ENCODE results near the gene SLC34A1. TPM values are rescaled to one million over a fixed set of nuclear protein-coding genes. Genes with fewer than 3 reads are reported as not detected.

Gene SLC34A1
- total and polyA plus RNA-seq, 8 donors: 0.10 TPM; not detected in 7

GRCh38 chr5:177377851-177378776 lies 6.1 kb upstream of the SLC34A1 start:
- Histone ChIP-seq H3K4me1 (peaks cover 9 to 20% (median 18%) of the 10 kb centered on the region in 4 donors), H3K36me3 (peaks cover 0 to under 1% (median 0%) of the 10 kb centered on the region in 4 donors), H3K9me3 (no peaks in the 10 kb centered on the region), H3K4me3 (no peak overlapping the region), H3K27ac (no peak overlapping the region), H3K27me3 (no peaks in the 10 kb centered on the region)
- no peak for TF ChIP-seq POLR2A (IDR thresholded peaks at IDR 0.05)
- TF ChIP-seq POLR2AphosphoS5 (IDR thresholded peaks at IDR 0.05): no peak
- no peak for TF ChIP-seq CTCF (IDR thresholded peaks at IDR 0.05)
- no peak for TF ChIP-seq EP300 (IDR thresholded peaks at IDR 0.05)
- intact Hi-C loops (cut with DNase I; ENCODE audit: low total_unique reads): loop anchor here (10.0 kb wide), 1 partner anchor 53 kb away; no protein-coding TSS in a partner anchor
- DNase-seq: no peak
- WGBS, 5 donors: 86 to 93% (median 92%) methylated on average over 8 of the region's 8 CpGs

GRCh38 chr5:177378884-177379883 lies 5.0 kb upstream of the SLC34A1 start:
- no peak for DNase-seq
- no peak for TF ChIP-seq POLR2AphosphoS5 (IDR thresholded peaks at IDR 0.05)
- TF ChIP-seq CTCF (IDR thresholded peaks at IDR 0.05): no peak
- TF ChIP-seq EP300 (IDR thresholded peaks at IDR 0.05): no peak
- TF ChIP-seq POLR2A (IDR thresholded peaks at IDR 0.05): no peak
- no peaks in the 10 kb centered on the region for H3K9me3 ChIP-seq
- H3K36me3 ChIP-seq: no peaks in the 10 kb centered on the region
- WGBS, 5 donors: 56 to 65% (median 59%) methylated on average over 15 of the region's 15 CpGs
- no peak overlapping the region for H3K4me3 ChIP-seq
- H3K4me1 ChIP-seq: peaks cover 9 to 20% (median 18%) of the 10 kb centered on the region in 4 donors
- H3K27me3 ChIP-seq: peaks cover 0 to 5% (median 0%) of the 10 kb centered on the region in 3 donors
- H3K27ac ChIP-seq: peak overlapping the region in 1 of 5 donors; percentile 15
- intact Hi-C loops (cut with DNase I; ENCODE audit: low total_unique reads): loop anchor here (10.0 kb wide), 1 partner anchor 54 kb away; no protein-coding TSS in a partner anchor

- H3K27me3 ChIP-seq: peaks cover 0 to 17% (median 0%) of the 10 kb centered on the region in 3 donors
- no peaks in the 10 kb centered on the region for H3K36me3 ChIP-seq
- DNase-seq: no peak
- TF ChIP-seq EP300 (IDR thresholded peaks at IDR 0.05): no peak
- no peak for TF ChIP-seq POLR2A (IDR thresholded peaks at IDR 0.05)
- no peak for TF ChIP-seq POLR2AphosphoS5 (IDR thresholded peaks at IDR 0.05)
- no peak for TF ChIP-seq CTCF (IDR thresholded peaks at IDR 0.05)
- H3K4me1 ChIP-seq: peaks cover 9 to 20% (median 18%) of the 10 kb centered on the region in 4 donors
- H3K4me3 ChIP-seq: no peak overlapping the region
- 86 to 97% (median 92%) methylated on average over 6 of the region's 6 CpGs for WGBS, 5 donors
- no peaks in the 10 kb centered on the region for H3K9me3 ChIP-seq
- intact Hi-C loops (cut with DNase I; ENCODE audit: low total_unique reads): no loop called here
- no peak overlapping the region for H3K27ac ChIP-seq
These were observed 3.5 kb upstream of the SLC34A1 start for GRCh38 chr5:177380805-177381126.

All from stomach (tissue), 9 donors.